ENCODE results near the gene CCND3. TPM values are rescaled to one million over a fixed set of nuclear protein-coding genes. Genes with fewer than 3 reads are reported as not detected.

Gene CCND3
- total RNA-seq, 1 donor from 2014 or later: 10.4 TPM

GRCh38 chr6:41939176-41939847 is 2.3 kb downstream of the CCND3 start:
- peaks cover 1% of the 10 kb centered on the region for H3K36me3 Mint-ChIP-seq (ENCODE audit: insufficient read depth)
- H3K27me3 Mint-ChIP-seq: peaks cover 25% of the 10 kb centered on the region
- peak overlapping the region; percentile 74 for H3K4me3 Mint-ChIP-seq (ENCODE audit: low read depth)
- no peak for DNase-seq (ENCODE audit: low spot score, unreplicated experiment)
- no peak overlapping the region for H3K27ac Mint-ChIP-seq
- TF ChIP-seq CTCF (IDR thresholded peaks at IDR 0.05; ENCODE audit: unreplicated experiment): no peak
- H3K4me1 Mint-ChIP-seq (ENCODE audit: low read depth): peaks cover 10% of the 10 kb centered on the region
- H3K9me3 Mint-ChIP-seq (ENCODE audit: low read depth): no peaks in the 10 kb centered on the region

- Mint-ChIP-seq H3K4me3 (ENCODE audit: low read depth) (no peak overlapping the region), H3K36me3 (ENCODE audit: insufficient read depth) (peaks cover 1% of the 10 kb centered on the region), H3K9me3 (ENCODE audit: low read depth) (no peaks in the 10 kb centered on the region), H3K4me1 (ENCODE audit: low read depth) (peaks cover 10% of the 10 kb centered on the region), H3K27me3 (peaks cover 25% of the 10 kb centered on the region), H3K27ac (no peak overlapping the region)
- TF ChIP-seq CTCF (IDR thresholded peaks at IDR 0.05; ENCODE audit: unreplicated experiment): no peak
- no peak for DNase-seq (ENCODE audit: low spot score, unreplicated experiment)
These were observed 2.9 kb downstream of the CCND3 start for GRCh38 chr6:41938590-41939175.

- Mint-ChIP-seq H3K9me3 (ENCODE audit: low read depth) (no peaks in the 10 kb centered on the region), H3K4me1 (ENCODE audit: low read depth) (peaks cover 10% of the 10 kb centered on the region), H3K36me3 (ENCODE audit: insufficient read depth) (peaks cover 2% of the 10 kb centered on the region), H3K27ac (no peak overlapping the region), H3K4me3 (ENCODE audit: low read depth) (no peak overlapping the region), H3K27me3 (peaks cover 25% of the 10 kb centered on the region)
- DNase-seq (ENCODE audit: low spot score, unreplicated experiment): no peak
- no peak for TF ChIP-seq CTCF (IDR thresholded peaks at IDR 0.05; ENCODE audit: unreplicated experiment)
These were observed 3.6 kb downstream of the CCND3 start for GRCh38 chr6:41937861-41938574.

GRCh38 chr6:41937472-41937860 is 4.1 kb downstream of the CCND3 start:
- DNase-seq (ENCODE audit: low spot score, unreplicated experiment): no peak
- H3K36me3 Mint-ChIP-seq (ENCODE audit: insufficient read depth): peaks cover 5% of the 10 kb centered on the region
- no peak overlapping the region for H3K27ac Mint-ChIP-seq
- H3K4me1 Mint-ChIP-seq (ENCODE audit: low read depth): peaks cover 10% of the 10 kb centered on the region
- H3K9me3 Mint-ChIP-seq (ENCODE audit: low read depth): no peaks in the 10 kb centered on the region
- TF ChIP-seq CTCF (IDR thresholded peaks at IDR 0.05; ENCODE audit: unreplicated experiment): no peak
- H3K4me3 Mint-ChIP-seq (ENCODE audit: low read depth): no peak overlapping the region
- H3K27me3 Mint-ChIP-seq: peaks cover 25% of the 10 kb centered on the region

- peak; percentile 35 for DNase-seq (ENCODE audit: low spot score, unreplicated experiment)
- Mint-ChIP-seq H3K27ac (no peak overlapping the region), H3K27me3 (peaks cover 25% of the 10 kb centered on the region), H3K4me1 (ENCODE audit: low read depth) (peaks cover 7% of the 10 kb centered on the region), H3K9me3 (ENCODE audit: low read depth) (no peaks in the 10 kb centered on the region), H3K4me3 (ENCODE audit: low read depth) (no peak overlapping the region), H3K36me3 (ENCODE audit: insufficient read depth) (peaks cover 5% of the 10 kb centered on the region)
- TF ChIP-seq CTCF (IDR thresholded peaks at IDR 0.05; ENCODE audit: unreplicated experiment): peak; percentile 78
These were observed 5.4 kb downstream of the CCND3 start for GRCh38 chr6:41936073-41936837.
